IMR-90 (cell line): ENCODE data around the gene POLR2I. TPM values are rescaled to one million over a fixed set of nuclear protein-coding genes. Genes with fewer than 3 reads are reported as not detected.

Experiments used
- ATAC-seq: fragments of 200-7000 bp; cut with Tn5 transposase; 2 replicates; pipeline ENCODE4 v1.9.1; 2020; ENCODE audit warnings: low read depth, mild to moderate bottlenecking, moderate library complexity
- BruUV-seq: library from RNA; stranded (reverse); fragments of 400-500 nt; replicated peaks from 2 replicates; lab custom pipeline; 2021; lab: Mats Ljungman, UMichigan
- CTCF ChIA-PET: fragments of 300-600 bp; formaldehyde crosslinking; extraction: SDS; loops from one replicate; lab custom pipeline; 2021; ENCODE audit warnings: antibody characterized with exemption; lab: Yijun Ruan, JAX
- POLR2A ChIA-PET: fragments of 300-600 bp; sonication (Branson Sonifier 250); formaldehyde crosslinking; loops from one replicate; lab custom pipeline; 2022; ENCODE audit warnings: antibody characterized with exemption; ENCODE audit not compliant: unreplicated experiment; lab: Charles Lee
- DNase-seq: peaks from one replicate; pipeline ENCODE4 v3.0.0; 2013
- H2AFZ ChIP-seq: replicated peaks from 2 replicates; pipeline ENCODE3; 2013; ENCODE audit warnings: low read length, mild to moderate bottlenecking; ENCODE audit not compliant: poor library complexity
- H2AK5ac ChIP-seq: 2 replicates; pipeline ENCODE4 v1.6.1; 2013; ENCODE audit warnings: low read depth, low read length, inconsistent platforms
- H2AK9ac ChIP-seq: replicated peaks from 2 replicates; pipeline ENCODE3; 2013; ENCODE audit warnings: mild to moderate bottlenecking, low read depth, low read length, moderate library complexity; ENCODE audit not compliant: poor library complexity
- H2BK120ac ChIP-seq: 2 replicates; pipeline ENCODE4 v1.6.1; 2013; ENCODE audit warnings: low read depth, low read length, inconsistent platforms
- H2BK15ac ChIP-seq: 3 replicates; pipeline ENCODE4 v1.6.1; 2013; ENCODE audit warnings: low read depth, low read length, inconsistent platforms
- H2BK20ac ChIP-seq: 2 replicates; pipeline ENCODE4 v1.6.1; 2013; ENCODE audit warnings: low read depth, mild to moderate bottlenecking, inconsistent platforms, low read length, moderate library complexity
- H2BK5ac ChIP-seq: 2 replicates; pipeline ENCODE4 v1.6.1; 2013; ENCODE audit warnings: mild to moderate bottlenecking, low read depth, low read length, inconsistent platforms; ENCODE audit not compliant: poor library complexity, severe bottlenecking
- H3K14ac ChIP-seq: replicated peaks from 2 replicates; pipeline ENCODE4 v1.6.1; 2013; ENCODE audit warnings: low read depth, low read length, inconsistent platforms
- H3K18ac ChIP-seq: 2 replicates; pipeline ENCODE4 v1.6.1; 2013; ENCODE audit warnings: low read depth, low read length, control low read depth
- H3K23ac ChIP-seq: 2 replicates; pipeline ENCODE4 v1.6.1; 2013; ENCODE audit warnings: low read depth, low read length, inconsistent platforms
- H3K27ac ChIP-seq: 2 replicates; pipeline ENCODE4 v1.5.1; 2013; ENCODE audit warnings: mild to moderate bottlenecking, control low read depth, low read length; ENCODE audit not compliant: insufficient read depth
- H3K27me3 ChIP-seq: 2 replicates; pipeline ENCODE4 v1.6.1; 2013; ENCODE audit warnings: low read length; ENCODE audit not compliant: control insufficient read depth, insufficient read depth
- H3K36me3 ChIP-seq: 2 replicates; pipeline ENCODE4 v1.6.1; 2013; ENCODE audit warnings: low read length, mixed read lengths; ENCODE audit not compliant: control insufficient read depth, insufficient read depth
- H3K4ac ChIP-seq: 2 replicates; pipeline ENCODE4 v1.6.1; 2013; ENCODE audit warnings: low read depth, low read length, inconsistent platforms
- H3K4me1 ChIP-seq: 2 replicates; pipeline ENCODE4 v1.6.1; 2013; ENCODE audit warnings: low read length, mixed read lengths; ENCODE audit not compliant: control insufficient read depth, insufficient read depth
- H3K4me2 ChIP-seq: 2 replicates; pipeline ENCODE4 v1.6.1; 2013; ENCODE audit warnings: low read depth, mild to moderate bottlenecking, control low read depth, low read length, moderate library complexity
- H3K4me3 ChIP-seq: 2 replicates; pipeline ENCODE4 v1.5.1; 2013; ENCODE audit warnings: low read depth, mild to moderate bottlenecking, control low read depth, low read length, moderate library complexity; ENCODE audit not compliant: insufficient read depth
- H3K56ac ChIP-seq: 2 replicates; pipeline ENCODE4 v1.6.1; 2013; ENCODE audit warnings: low read length, inconsistent platforms; ENCODE audit not compliant: insufficient read depth; ENCODE audit errors: extremely low read depth
- H3K79me1 ChIP-seq, 2 experiments: 2 replicates each; pipeline ENCODE4 v1.6.1; 2013; ENCODE audit warnings: low read length in 2 of 2, inconsistent platforms in 1 of 2, low read depth in 1 of 2
- H3K9ac ChIP-seq: 2 replicates; pipeline ENCODE4 v1.6.1; 2013; ENCODE audit warnings: low read depth, low read length, control low read depth
- H3K9me1 ChIP-seq: 2 replicates; pipeline ENCODE4 v1.6.1; 2013; ENCODE audit warnings: low read length, inconsistent platforms; ENCODE audit not compliant: insufficient read depth
- H3K9me3 ChIP-seq: 2 replicates; pipeline ENCODE4 v1.6.1; 2013; ENCODE audit warnings: low read length; ENCODE audit not compliant: control insufficient read depth, insufficient read depth
- H4K20me1 ChIP-seq: 2 replicates; pipeline ENCODE4 v1.6.1; 2013; ENCODE audit warnings: low read length, inconsistent platforms; ENCODE audit not compliant: insufficient read depth
- H4K5ac ChIP-seq: 2 replicates; pipeline ENCODE4 v1.6.1; 2013; ENCODE audit warnings: mild to moderate bottlenecking, low read depth, low read length, control low read depth
- H4K8ac ChIP-seq, 2 experiments: 2 replicates each; pipeline ENCODE4 v1.6.1; 2013; ENCODE audit warnings: low read depth in 2 of 2, low read length in 2 of 2, control low read depth in 1 of 2, inconsistent platforms in 1 of 2
- H4K91ac ChIP-seq: 2 replicates; pipeline ENCODE4 v1.6.1; 2013; ENCODE audit warnings: low read depth, low read length, inconsistent platforms; ENCODE audit not compliant: insufficient read depth
- BHLHE40 ChIP-seq: fragments of 150-350 bp; IDR thresholded peaks from 2 replicates; pipeline ENCODE4 v1.6.1; 2016; ENCODE audit warnings: mild to moderate bottlenecking, low read depth, low read length
- CEBPB ChIP-seq: IDR thresholded peaks from 2 replicates; pipeline ENCODE4 v1.6.1; 2012; ENCODE audit warnings: low read depth, low read length, improper control_type of control experiment
- CHD1 ChIP-seq: IDR thresholded peaks from 2 replicates; pipeline ENCODE4 v1.6.1; 2012; ENCODE audit warnings: low read depth, low read length, improper control_type of control experiment
- MAFK ChIP-seq: IDR thresholded peaks from 2 replicates; pipeline ENCODE4 v1.6.1; 2012; ENCODE audit warnings: low read depth, low read length, improper control_type of control experiment
- POLR2A ChIP-seq: IDR thresholded peaks from 2 replicates; pipeline ENCODE4 v1.6.1; 2012; ENCODE audit warnings: mild to moderate bottlenecking, low read depth, low read length
- RAD21 ChIP-seq: IDR thresholded peaks from 2 replicates; pipeline ENCODE4 v1.6.1; 2012; ENCODE audit warnings: low read length, improper control_type of control experiment
- SMC3 ChIP-seq: fragments of 150-350 bp; IDR thresholded peaks from 2 replicates; pipeline ENCODE4 v1.6.1; 2016; ENCODE audit warnings: low read depth, mild to moderate bottlenecking, antibody characterized with exemption, low read length, moderate library complexity
- WGBS, 2 experiments: methylation state at CpG; one replicate each; pipeline versions ENCODE4 v1.1.5 to v1.1.7; 2013; ENCODE audit warnings: missing lambda C conversion rate in 2 of 2; ENCODE audit not compliant: insufficient read length in 1 of 2; ENCODE audit errors: extremely low coverage in 2 of 2; 5-methylcytosine and 5-hydroxymethylcytosine counted together
- dilution Hi-C: fragments of 300-500 bp; cut with HindIII; formaldehyde crosslinking; loops from one replicate; pipeline ENCODE4 v1.14.3; 2018; ENCODE audit warnings: low sequenced_read_pairs; ENCODE audit not compliant: unreplicated experiment
- in situ Hi-C: fragments of 300-500 bp; cut with MboI; formaldehyde crosslinking; loops from 3 replicates; pipeline ENCODE4 v1.14.3; 2019; ENCODE audit warnings: low sequenced_read_pairs, inconsistent platforms, mixed read lengths
- intact Hi-C: fragments of 100-400 bp; cut with micrococcal nuclease; formaldehyde crosslinking; loops from 2 replicates; pipeline ENCODE4 v1.10.0; 2022
- polyA plus RNA-seq, 3 experiments: library from polyadenylated mRNA; depleted of rRNA; stranded (reverse); fragments of >200 nt; gene quantifications; 2 replicates each; pipeline ENCODE4 v1.2.3, GENCODE V29; 2012; ENCODE audit warnings: low replicate concordance in 1 of 3
- total RNA-seq: library from RNA; depleted of rRNA; stranded (reverse); fragments of >200 nt; gene quantifications from 2 replicates; pipeline ENCODE4 v1.2.3, GENCODE V29; 2012
- TF ChIP-seq, protein P1 (sequence below): fragments of 150-350 bp; IDR thresholded peaks from 2 replicates; pipeline ENCODE4 v1.6.1; 2017; ENCODE audit warnings: mild to moderate bottlenecking, antibody characterized with exemption, low read length, low read depth
- TF ChIP-seq, protein P2 (sequence below): conservative IDR thresholded peaks from 2 replicates; pipeline ENCODE4 v1.5.1; 2012; ENCODE audit warnings: mild to moderate bottlenecking, low read depth, low read length, improper control_type of control experiment

Gene POLR2I
- total and polyA plus RNA-seq, 2 of the 4 experiments (the other 2 are of a cell fraction), result 35.8 to 59.7 TPM

DNA sequence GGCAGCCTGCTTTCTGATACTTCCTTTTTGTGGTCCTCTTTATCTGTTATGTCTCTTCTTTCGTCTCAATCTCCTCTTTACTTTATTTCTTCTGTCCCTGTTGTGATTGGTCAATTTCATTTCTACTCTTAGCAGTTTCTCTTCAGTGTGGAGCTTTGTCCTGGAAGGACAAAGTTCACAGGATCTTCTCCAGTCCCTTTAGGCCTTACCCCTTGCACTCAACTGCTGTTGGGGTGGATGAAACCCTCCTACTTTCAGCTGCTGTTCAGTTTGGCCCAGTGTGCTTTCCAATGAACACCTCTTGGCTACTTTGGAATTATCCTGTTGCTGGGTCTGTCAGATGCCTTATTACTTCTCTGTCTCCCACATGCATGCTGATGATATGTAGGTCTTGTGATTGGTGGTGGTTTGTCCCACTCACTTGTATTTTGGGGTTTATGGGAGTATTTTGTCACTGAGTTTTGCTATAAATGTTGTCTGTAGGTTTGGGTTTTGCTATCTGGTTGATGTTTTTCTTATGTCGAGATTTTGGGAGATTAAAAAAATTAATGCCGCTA lies 35.2 kb downstream of the POLR2I start:
- H3K56ac ChIP-seq, result no peak overlapping the region
- dilution Hi-C loops, result no loop called here
- no peak overlapping the region for H4K8ac ChIP-seq
- no peak overlapping the region for H3K4me2 ChIP-seq
- ATAC-seq, result no peak
- WGBS, 2 experiments, result no CpG with 5 or more reads among the region's 3 CpGs
- no peak overlapping the region for H4K5ac ChIP-seq
- no peak overlapping the region for H2AFZ ChIP-seq
- in situ Hi-C loops, result no loop called here
- BruUV-seq, result no TSS peak
- H3K9me3 ChIP-seq, result no peaks in the 10 kb centered on the region
- no peaks in the 10 kb centered on the region; the same call in 1 of the 2 replicates for H3K9me1 ChIP-seq
- no peak overlapping the region for H3K18ac ChIP-seq
- intact Hi-C loops, result no loop called here
- no peaks in the 10 kb centered on the region for H4K20me1 ChIP-seq
- POLR2A ChIA-PET, result no interaction called here
- no peak overlapping the region for H4K91ac ChIP-seq
- no peak overlapping the region for H3K4ac ChIP-seq
- no peaks in the 10 kb centered on the region for H3K27me3 ChIP-seq
- no peak overlapping the region for H2BK5ac ChIP-seq
- no peak overlapping the region for H2BK15ac ChIP-seq
- no peak overlapping the region for H3K4me3 ChIP-seq
- H3K79me1 ChIP-seq, result peaks cover 0 to 7% of the 10 kb centered on the region in 2 experiments; a peak in 2 of 4 replicates
- H2AK9ac ChIP-seq, result no peak overlapping the region
- CTCF ChIA-PET, result no interaction called here
- H2BK20ac ChIP-seq, result no peak overlapping the region
- DNase-seq, result no peak
- no peaks in the 10 kb centered on the region for H3K4me1 ChIP-seq
- H3K14ac ChIP-seq, result no peak overlapping the region
- no peak overlapping the region for H3K27ac ChIP-seq
- no peak overlapping the region for H3K9ac ChIP-seq
- TF ChIP-seq, protein P1, sequence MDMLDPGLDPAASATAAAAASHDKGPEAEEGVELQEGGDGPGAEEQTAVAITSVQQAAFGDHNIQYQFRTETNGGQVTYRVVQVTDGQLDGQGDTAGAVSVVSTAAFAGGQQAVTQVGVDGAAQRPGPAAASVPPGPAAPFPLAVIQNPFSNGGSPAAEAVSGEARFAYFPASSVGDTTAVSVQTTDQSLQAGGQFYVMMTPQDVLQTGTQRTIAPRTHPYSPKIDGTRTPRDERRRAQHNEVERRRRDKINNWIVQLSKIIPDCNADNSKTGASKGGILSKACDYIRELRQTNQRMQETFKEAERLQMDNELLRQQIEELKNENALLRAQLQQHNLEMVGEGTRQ, result no peak
- no peak for TF ChIP-seq MAFK
- TF ChIP-seq BHLHE40, result no peak
- TF ChIP-seq RAD21, result no peak
- TF ChIP-seq CHD1, result no peak
- TF ChIP-seq, protein P2, sequence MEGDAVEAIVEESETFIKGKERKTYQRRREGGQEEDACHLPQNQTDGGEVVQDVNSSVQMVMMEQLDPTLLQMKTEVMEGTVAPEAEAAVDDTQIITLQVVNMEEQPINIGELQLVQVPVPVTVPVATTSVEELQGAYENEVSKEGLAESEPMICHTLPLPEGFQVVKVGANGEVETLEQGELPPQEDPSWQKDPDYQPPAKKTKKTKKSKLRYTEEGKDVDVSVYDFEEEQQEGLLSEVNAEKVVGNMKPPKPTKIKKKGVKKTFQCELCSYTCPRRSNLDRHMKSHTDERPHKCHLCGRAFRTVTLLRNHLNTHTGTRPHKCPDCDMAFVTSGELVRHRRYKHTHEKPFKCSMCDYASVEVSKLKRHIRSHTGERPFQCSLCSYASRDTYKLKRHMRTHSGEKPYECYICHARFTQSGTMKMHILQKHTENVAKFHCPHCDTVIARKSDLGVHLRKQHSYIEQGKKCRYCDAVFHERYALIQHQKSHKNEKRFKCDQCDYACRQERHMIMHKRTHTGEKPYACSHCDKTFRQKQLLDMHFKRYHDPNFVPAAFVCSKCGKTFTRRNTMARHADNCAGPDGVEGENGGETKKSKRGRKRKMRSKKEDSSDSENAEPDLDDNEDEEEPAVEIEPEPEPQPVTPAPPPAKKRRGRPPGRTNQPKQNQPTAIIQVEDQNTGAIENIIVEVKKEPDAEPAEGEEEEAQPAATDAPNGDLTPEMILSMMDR, result no peak
- TF ChIP-seq CEBPB, result no peak
- no peak for TF ChIP-seq SMC3
- TF ChIP-seq POLR2A, result no peak
- H2BK120ac ChIP-seq, result no peak overlapping the region
- peaks cover 11% of the 10 kb centered on the region for H3K36me3 ChIP-seq
- H3K23ac ChIP-seq, result no peak overlapping the region
- no peak overlapping the region for H2AK5ac ChIP-seq
